Fibroblast of lung (primary cell): ENCODE measurements around the gene URB2.

Experiments used
- CTCF ChIP-seq, 2 donors: IDR thresholded peaks in 1 of 2; conservative IDR thresholded peaks in 1 of 2; 1 replicate in 1 of 2; 2 replicates in 1 of 2; pipeline ENCODE4 v1.5.1; 2011 to 2012; ENCODE audit warnings: low read length in 2 of 2, control low read depth in 1 of 2, inconsistent platforms in 1 of 2, low read depth in 1 of 2, mild to moderate bottlenecking in 1 of 2
- EZH2 ChIP-seq: IDR thresholded peaks from 2 replicates; pipeline ENCODE4 v1.5.1; 2012; ENCODE audit warnings: low read length, control low read depth, mild to moderate bottlenecking; ENCODE audit errors: missing control alignments

- no peak for TF ChIP-seq CTCF (conservative IDR thresholded peaks at IDR 0.05 in 1 of 2, IDR thresholded peaks at IDR 0.05 in 1 of 2; ENCODE audit: low read depth in 1 of 2, low read length in 2 of 2)
- TF ChIP-seq EZH2, result no peak
These were observed 35.9 kb upstream of the URB2 start for GRCh38 chr1:229590119-229590518.
